Kidney glomerular epithelial cell (primary cell): ENCODE results near the gene AKAP12.
"Not testable (repeated sequence)": the region's sequence is repeated elsewhere in the genome, so short reads cannot be mapped to it uniquely, and the experiment has no call there.

Experiments used
- DNase-seq: peaks from one replicate; lab custom pipeline; 2025; lab: John Stamatoyannopoulos, UW

Gene AKAP12

GRCh38 chr6:151341476-151342195 lies 101.9 kb downstream of the AKAP12 start:
- DNase-seq = no peak

- DNase-seq = not testable (repeated sequence)
Observed at GRCh38 chr6:151342750-151343149, 103.0 kb downstream of the AKAP12 start.

GRCh38 chr6:151349651-151350270 lies 110.0 kb downstream of the AKAP12 start:
- no peak for DNase-seq

DNA sequence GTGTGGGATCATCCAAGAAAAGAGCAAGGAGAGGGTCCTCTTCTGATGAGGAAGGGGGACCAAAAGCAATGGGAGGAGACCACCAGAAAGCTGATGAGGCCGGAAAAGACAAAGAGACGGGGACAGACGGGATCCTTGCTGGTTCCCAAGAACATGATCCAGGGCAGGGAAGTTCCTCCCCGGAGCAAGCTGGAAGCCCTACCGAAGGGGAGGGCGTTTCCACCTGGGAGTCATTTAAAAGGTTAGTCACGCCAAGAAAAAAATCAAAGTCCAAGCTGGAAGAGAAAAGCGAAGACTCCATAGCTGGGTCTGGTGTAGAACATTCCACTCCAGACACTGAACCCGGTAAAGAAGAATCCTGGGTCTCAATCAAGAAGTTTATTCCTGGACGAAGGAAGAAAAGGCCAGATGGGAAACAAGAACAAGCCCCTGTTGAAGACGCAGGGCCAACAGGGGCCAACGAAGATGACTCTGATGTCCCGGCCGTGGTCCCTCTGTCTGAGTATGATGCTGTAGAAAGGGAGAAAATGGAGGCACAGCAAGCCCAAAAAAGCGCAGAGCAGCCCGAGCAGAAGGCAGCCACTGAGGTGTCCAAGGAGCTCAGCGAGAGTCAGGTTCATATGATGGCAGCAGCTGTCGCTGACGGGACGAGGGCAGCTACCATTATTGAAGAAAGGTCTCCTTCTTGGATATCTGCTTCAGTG lies 110.8 kb downstream of the AKAP12 start:
- no peak for DNase-seq

DNA sequence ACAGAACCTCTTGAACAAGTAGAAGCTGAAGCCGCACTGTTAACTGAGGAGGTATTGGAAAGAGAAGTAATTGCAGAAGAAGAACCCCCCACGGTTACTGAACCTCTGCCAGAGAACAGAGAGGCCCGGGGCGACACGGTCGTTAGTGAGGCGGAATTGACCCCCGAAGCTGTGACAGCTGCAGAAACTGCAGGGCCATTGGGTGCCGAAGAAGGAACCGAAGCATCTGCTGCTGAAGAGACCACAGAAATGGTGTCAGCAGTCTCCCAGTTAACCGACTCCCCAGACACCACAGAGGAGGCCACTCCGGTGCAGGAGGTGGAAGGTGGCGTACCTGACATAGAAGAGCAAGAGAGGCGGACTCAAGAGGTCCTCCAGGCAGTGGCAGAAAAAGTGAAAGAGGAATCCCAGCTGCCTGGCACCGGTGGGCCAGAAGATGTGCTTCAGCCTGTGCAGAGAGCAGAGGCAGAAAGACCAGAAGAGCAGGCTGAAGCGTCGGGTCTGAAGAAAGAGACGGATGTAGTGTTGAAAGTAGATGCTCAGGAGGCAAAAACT lies 111.5 kb downstream of the AKAP12 start:
- DNase-seq = no peak

DNA sequence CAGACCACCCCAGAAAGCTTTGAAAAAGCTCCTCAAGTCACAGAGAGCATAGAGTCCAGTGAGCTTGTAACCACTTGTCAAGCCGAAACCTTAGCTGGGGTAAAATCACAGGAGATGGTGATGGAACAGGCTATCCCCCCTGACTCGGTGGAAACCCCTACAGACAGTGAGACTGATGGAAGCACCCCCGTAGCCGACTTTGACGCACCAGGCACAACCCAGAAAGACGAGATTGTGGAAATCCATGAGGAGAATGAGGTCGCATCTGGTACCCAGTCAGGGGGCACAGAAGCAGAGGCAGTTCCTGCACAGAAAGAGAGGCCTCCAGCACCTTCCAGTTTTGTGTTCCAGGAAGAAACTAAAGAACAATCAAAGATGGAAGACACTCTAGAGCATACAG lies 112.0 kb downstream of the AKAP12 start:
- no peak for DNase-seq

DNA sequence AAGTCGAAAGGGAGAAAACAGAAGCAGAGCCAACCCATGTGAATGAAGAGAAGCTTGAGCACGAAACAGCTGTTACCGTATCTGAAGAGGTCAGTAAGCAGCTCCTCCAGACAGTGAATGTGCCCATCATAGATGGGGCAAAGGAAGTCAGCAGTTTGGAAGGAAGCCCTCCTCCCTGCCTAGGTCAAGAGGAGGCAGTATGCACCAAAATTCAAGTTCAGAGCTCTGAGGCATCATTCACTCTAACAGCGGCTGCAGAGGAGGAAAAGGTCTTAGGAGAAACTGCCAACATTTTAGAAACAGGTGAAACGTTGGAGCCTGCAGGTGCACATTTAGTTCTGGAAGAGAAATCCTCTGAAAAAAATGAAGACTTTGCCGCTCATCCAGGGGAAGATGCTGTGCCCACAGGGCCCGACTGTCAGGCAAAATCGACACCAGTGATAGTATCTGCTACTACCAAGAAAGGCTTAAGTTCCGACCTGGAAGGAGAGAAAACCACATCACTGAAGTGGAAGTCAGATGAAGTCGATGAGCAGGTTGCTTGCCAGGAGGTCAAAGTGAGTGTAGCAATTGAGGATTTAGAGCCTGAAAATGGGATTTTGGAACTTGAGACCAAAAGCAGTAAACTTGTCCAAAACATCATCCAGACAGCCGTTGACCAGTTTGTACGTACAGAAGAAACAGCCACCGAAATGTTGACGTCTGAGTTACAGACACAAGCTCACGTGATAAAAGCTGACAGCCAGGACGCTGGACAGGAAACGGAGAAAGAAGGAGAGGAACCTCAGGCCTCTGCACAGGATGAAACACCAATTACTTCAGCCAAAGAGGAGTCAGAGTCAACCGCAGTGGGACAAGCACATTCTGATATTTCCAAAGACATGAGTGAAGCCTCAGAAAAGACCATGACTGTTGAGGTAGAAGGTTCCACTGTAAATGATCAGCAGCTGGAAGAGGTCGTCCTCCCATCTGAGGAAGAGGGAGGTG lies 112.9 kb downstream of the AKAP12 start:
- no peak for DNase-seq

- no peak for DNase-seq
Observed at GRCh38 chr6:151353795-151354194, 114.0 kb downstream of the AKAP12 start.

DNA sequence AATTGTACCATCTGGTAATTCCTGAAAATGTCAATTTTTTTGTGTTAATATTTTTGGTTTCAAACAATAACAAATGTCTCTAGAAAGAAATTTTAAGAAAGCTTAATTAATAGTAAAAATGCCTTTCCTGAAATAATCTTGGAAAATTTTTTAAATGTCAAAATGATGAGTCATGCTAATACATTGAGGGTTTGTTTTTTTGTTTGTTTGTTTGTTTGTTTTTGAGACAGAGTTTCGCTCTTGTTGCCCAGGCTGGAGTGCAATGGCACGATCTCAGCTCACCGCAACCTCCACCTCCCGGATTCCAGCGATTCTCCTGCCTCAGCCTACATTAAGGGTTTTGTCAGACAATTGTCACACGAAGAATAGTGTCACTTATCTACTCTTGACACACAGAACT lies 117.2 kb downstream of the AKAP12 start:
- not testable (repeated sequence) for DNase-seq

DNA sequence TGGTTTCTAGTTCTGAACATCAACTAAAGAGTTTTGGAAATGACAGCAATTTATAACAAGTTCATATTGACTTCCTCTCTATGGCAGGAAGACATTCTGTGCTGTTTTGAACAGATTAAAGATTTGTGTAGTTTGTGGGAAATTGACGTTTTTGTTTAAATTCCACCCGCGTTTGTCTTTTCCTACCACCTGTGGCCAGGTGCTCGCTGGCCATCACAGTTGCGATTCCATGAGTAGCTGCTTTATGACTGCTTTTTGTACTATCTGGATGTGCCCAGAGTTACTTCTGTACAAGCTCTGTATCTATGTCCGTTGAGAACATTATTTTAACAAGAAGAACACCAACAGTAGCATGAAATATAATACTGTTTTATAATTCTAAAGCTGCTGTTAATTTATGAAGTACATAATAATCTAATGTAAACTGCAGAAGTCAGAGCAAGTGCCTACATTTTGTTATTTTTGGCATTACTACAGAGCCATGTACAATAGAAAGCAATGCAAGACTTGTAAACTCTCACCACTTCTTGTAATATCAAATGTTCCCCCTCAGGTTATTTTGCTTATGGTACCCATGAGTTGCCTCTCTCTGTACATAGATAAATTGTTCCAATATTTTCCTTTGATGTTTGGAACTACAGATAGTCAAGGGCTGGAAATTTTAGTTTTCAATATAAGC lies 118.1 kb downstream of the AKAP12 start:
- DNase-seq = no peak

GRCh38 chr6:151358475-151358874 lies 118.7 kb downstream of the AKAP12 start:
- DNase-seq = no peak

DNA sequence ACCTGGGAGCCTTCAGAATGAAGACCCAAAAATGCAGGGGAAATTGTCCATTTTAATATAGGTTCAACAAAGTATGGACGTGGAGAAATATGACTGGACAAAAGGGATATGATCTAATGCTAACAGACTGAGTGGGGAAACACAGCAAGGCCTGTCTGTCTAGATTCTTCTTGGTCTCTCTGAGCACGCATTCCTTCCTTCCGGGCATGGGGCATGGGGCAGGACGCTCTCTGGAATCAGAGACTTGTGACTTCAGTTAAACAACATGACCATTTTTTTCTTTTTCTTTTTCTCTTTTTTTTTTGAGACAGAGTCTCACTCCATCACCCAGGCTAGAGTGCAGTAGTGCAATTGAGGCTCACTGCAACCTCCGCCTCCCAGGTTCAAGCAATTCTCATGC lies 119.7 kb downstream of the AKAP12 start:
- no peak for DNase-seq

GRCh38 chr6:151365233-151365632 lies 125.5 kb downstream of the AKAP12 start:
- DNase-seq = no peak

DNA sequence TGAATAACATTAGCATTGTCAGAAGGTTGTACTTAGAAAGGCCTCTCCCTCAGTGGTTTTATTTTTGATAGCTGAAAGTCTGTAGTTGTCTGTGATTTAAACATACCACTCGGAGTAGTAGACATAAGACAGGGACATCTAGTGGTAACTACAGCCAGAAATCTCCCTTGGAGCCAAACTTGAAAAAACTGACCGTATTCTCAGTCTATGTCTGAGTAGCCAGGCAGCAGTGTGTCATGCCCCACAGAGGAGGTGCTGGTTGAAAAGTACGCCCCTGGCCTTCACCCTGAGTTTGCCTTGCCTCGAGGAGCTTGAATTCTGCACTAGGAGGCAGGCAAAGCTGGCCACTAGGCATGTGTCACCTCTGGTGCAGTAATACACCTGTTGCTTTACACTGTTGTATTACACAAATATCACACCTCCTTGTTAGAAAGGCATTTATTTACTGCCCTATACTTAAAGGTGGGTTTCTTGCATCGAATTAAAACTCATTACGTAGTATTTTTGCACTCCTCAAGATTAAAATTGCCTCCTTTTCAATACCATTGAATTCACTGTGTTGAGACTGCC lies 130.8 kb downstream of the AKAP12 start:
- peak; percentile 16 for DNase-seq

DNA sequence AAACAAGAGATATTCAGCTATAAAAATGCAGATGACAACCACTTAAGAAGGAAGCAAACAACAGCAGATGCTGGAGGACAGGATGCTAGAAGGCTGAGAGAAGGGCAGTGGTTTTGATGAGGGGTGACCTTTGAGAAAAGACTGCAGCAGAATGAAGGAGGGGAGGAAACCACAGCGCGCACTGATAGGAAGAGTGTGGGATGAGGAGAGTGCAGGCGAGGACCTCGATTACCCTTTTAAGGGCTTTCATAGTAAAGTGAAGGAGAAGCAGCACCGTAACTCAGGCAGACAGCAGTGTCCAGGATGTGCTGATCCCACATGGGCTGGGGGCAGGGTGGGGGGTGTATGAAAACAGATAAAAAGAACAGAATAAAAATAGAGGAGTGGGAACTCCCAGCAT lies 132.4 kb downstream of the AKAP12 start:
- no peak for DNase-seq

DNA sequence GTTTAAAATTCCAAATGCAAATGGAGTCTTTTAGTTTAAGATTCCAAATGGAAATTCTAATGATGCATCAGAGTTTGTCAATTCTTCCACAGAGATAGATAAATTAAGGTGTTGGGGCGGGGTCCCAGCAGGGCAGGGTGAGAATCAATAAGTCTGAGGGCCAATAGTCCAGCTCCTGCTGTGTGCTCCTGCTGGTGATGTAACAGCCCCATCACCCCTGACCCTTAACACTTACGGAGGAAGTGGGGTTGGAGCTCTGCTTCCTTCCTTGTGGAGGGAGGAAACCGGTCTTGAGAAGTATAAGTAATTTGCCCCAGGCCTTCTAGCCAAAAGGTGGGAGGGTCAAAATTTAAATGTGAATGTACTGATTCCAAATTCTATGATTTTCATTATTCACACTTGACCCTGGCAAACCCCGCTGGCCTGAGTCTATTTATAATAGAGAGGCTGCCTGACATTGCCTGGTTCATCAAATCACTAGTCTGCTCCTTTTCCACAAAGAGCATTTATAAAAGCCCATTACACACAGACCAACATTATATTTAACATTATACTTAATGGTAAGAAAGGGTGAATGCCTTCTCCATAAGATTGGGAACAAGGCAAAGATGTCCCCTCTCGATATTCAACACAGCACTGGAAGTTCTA lies 134.4 kb downstream of the AKAP12 start:
- no peak for DNase-seq

DNA sequence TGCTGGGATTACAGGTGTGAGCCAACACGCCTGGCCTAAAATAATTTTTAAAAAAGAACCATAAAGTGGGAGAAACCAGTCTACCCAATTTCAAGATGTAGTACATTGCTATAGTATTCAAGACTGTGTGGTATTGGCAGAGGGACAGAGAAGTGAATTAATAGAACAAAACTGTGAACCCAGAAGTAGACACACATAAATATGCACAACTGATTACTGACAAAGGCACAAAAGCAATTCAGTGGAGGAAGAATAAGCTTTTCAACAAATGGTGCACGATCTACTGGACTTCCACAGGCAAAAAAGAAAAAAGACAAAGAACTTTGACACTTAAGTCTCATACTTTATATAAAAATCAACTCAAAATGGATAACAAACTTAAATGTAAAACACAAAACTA lies 136.1 kb downstream of the AKAP12 start:
- DNase-seq = no peak

DNA sequence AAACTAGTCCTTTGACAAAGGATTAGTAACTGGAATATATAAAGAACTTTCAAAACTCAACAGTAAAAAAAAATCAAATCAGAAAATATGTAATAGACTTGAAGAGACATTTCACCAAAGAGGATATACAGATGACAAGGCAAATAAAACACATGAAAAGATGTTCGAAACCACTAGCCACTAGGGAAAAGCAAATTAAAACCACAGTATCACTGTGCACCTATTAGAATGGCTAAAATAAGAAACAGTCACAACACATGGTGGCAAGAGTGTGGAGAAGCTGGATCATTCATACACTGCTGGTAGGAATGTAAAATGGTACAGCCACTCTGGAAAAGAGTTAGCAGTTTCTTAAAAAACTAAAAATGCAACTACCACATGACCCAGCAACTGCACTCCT lies 136.7 kb downstream of the AKAP12 start:
- DNase-seq = no peak

GRCh38 chr6:151377095-151377494 lies 137.3 kb downstream of the AKAP12 start:
- no peak for DNase-seq
